ENCODE measurements around the gene ZNF705A. TPM values are rescaled to one million over a fixed set of nuclear protein-coding genes. Genes with fewer than 3 reads are reported as not detected.

The ZNF705A gene
- total RNA-seq, 1 experiment from 2014 or later = not detected

DNA sequence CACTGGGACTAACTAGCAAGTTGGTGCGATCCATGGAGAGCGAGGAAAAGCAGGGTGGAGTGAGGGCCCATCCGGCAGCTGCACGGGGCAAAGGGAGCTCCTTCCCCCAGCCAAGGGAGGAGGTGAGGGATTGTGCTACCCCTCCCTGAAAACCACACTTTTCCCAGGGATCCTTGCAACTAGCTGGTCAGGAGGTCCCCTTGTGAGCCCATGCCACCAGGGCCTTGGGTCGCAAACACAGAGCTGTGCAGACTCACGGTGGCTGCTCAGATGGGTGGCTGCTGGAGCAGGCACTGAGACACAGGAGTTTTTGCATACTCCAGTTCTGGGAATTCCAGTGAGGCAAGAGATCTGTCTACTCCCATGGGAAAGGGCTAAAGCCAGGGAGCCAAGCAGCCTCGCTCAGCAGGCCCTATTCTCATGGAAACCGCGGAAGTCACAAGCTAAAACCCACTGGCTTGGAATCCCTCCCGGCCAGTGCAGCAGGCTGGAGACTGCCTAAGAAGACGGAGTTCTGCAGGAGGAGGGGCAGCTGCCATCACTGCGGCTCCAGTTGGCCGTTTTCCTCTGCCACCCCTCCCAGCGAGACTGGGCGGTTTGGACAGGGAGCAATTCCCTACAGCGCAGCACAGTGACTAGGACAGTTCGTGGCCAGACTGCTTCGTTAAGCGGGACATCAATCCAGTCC lies 10.9 kb upstream of the ZNF705A start:
- TF ChIP-seq POLR2AphosphoS5 (IDR thresholded peaks at IDR 0.05; ENCODE audit: low read depth, low read length) (no peak), SIN3A (IDR thresholded peaks at IDR 0.05; ENCODE audit: borderline replicate concordance, insufficient read depth, low read depth, low read length) (no peak), TCF7L2 (IDR thresholded peaks at IDR 0.05; ENCODE audit: low read depth, low read length) (no peak)
- TF ChIP-seq, protein P1, sequence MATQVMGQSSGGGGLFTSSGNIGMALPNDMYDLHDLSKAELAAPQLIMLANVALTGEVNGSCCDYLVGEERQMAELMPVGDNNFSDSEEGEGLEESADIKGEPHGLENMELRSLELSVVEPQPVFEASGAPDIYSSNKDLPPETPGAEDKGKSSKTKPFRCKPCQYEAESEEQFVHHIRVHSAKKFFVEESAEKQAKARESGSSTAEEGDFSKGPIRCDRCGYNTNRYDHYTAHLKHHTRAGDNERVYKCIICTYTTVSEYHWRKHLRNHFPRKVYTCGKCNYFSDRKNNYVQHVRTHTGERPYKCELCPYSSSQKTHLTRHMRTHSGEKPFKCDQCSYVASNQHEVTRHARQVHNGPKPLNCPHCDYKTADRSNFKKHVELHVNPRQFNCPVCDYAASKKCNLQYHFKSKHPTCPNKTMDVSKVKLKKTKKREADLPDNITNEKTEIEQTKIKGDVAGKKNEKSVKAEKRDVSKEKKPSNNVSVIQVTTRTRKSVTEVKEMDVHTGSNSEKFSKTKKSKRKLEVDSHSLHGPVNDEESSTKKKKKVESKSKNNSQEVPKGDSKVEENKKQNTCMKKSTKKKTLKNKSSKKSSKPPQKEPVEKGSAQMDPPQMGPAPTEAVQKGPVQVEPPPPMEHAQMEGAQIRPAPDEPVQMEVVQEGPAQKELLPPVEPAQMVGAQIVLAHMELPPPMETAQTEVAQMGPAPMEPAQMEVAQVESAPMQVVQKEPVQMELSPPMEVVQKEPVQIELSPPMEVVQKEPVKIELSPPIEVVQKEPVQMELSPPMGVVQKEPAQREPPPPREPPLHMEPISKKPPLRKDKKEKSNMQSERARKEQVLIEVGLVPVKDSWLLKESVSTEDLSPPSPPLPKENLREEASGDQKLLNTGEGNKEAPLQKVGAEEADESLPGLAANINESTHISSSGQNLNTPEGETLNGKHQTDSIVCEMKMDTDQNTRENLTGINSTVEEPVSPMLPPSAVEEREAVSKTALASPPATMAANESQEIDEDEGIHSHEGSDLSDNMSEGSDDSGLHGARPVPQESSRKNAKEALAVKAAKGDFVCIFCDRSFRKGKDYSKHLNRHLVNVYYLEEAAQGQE (IDR thresholded peaks at IDR 0.05; ENCODE audit: insufficient read depth in 1 of 2, low read depth in 2 of 2, low read length in 1 of 2) = no peak
- TF ChIP-seq, protein P2, sequence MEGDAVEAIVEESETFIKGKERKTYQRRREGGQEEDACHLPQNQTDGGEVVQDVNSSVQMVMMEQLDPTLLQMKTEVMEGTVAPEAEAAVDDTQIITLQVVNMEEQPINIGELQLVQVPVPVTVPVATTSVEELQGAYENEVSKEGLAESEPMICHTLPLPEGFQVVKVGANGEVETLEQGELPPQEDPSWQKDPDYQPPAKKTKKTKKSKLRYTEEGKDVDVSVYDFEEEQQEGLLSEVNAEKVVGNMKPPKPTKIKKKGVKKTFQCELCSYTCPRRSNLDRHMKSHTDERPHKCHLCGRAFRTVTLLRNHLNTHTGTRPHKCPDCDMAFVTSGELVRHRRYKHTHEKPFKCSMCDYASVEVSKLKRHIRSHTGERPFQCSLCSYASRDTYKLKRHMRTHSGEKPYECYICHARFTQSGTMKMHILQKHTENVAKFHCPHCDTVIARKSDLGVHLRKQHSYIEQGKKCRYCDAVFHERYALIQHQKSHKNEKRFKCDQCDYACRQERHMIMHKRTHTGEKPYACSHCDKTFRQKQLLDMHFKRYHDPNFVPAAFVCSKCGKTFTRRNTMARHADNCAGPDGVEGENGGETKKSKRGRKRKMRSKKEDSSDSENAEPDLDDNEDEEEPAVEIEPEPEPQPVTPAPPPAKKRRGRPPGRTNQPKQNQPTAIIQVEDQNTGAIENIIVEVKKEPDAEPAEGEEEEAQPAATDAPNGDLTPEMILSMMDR (IDR thresholded peaks at IDR 0.05) = no peak
- ChIA-PET CTCF (no interaction called here), POLR2A (no interaction called here)
- H3K4me3 ChIP-seq (ENCODE audit: low read depth in 2 of 2, low read length in 2 of 2) = no peak overlapping the region
- no TSS peak for BruUV-seq (replicated peaks)
- DNase-seq (ENCODE audit: low read depth, low spot score) (no peak), ATAC-seq (no peak)
- intact Hi-C loops (cut with micrococcal nuclease; ENCODE audit: unreplicated experiment) = no loop called here
- no peaks in the 10 kb centered on the region for H3K27me3 ChIP-seq (ENCODE audit: control insufficient read depth, insufficient read depth, low read length)
- H3K27ac ChIP-seq (ENCODE audit: low read length) = no peak overlapping the region
- no peaks in the 10 kb centered on the region for H3K9me3 ChIP-seq (ENCODE audit: control insufficient read depth, insufficient read depth, low read depth, low read length)
- in situ Hi-C loops (cut with HindIII; ENCODE audit: low pct_unique_long_range_greater_than_20kb, low sequenced_read_pairs) = no loop called here
- H3K4me1 ChIP-seq (ENCODE audit: control insufficient read depth, insufficient read depth, low read length) = no peaks in the 10 kb centered on the region
- no peaks in the 10 kb centered on the region for H3K36me3 ChIP-seq (ENCODE audit: control insufficient read depth, insufficient read depth, low read length)

DNA sequence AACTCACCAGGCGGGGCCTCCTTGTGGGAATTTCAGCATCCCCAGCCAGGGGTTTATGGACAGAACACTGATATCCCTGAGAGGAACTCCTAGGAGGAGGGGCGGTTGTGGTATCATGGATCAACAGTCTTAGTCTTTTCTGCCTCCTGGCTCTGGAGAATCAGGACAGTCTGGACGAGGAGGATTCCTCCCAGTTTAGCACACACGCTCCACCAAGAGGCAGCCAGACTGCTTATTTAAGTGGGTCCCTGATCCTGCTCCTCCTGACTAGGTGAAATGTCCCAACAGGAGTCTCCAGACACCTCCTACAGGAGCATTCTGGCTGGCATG lies 10.4 kb upstream of the ZNF705A start:
- DNase-seq (ENCODE audit: low read depth, low spot score) (no peak), ATAC-seq (no peak)
- H3K36me3 ChIP-seq (ENCODE audit: control insufficient read depth, insufficient read depth, low read length) = no peaks in the 10 kb centered on the region
- TF ChIP-seq, protein P1 (IDR thresholded peaks at IDR 0.05; ENCODE audit: insufficient read depth in 1 of 2, low read depth in 2 of 2, low read length in 1 of 2) = no peak
- no peak for TF ChIP-seq POLR2AphosphoS5 (IDR thresholded peaks at IDR 0.05; ENCODE audit: low read depth, low read length)
- TF ChIP-seq, protein P2 (IDR thresholded peaks at IDR 0.05) = no peak
- TF ChIP-seq SIN3A (IDR thresholded peaks at IDR 0.05; ENCODE audit: borderline replicate concordance, insufficient read depth, low read depth, low read length) = no peak
- no peak for TF ChIP-seq TCF7L2 (IDR thresholded peaks at IDR 0.05; ENCODE audit: low read depth, low read length)
- in situ Hi-C loops (cut with HindIII; ENCODE audit: low pct_unique_long_range_greater_than_20kb, low sequenced_read_pairs) = no loop called here
- no peaks in the 10 kb centered on the region for H3K9me3 ChIP-seq (ENCODE audit: control insufficient read depth, insufficient read depth, low read depth, low read length)
- CTCF ChIA-PET = no interaction called here
- POLR2A ChIA-PET = no interaction called here
- H3K4me3 ChIP-seq (ENCODE audit: low read depth in 2 of 2, low read length in 2 of 2) = no peak overlapping the region
- H3K27ac ChIP-seq (ENCODE audit: low read length) = no peak overlapping the region
- intact Hi-C loops (cut with micrococcal nuclease; ENCODE audit: unreplicated experiment) = no loop called here
- H3K27me3 ChIP-seq (ENCODE audit: control insufficient read depth, insufficient read depth, low read length) = no peaks in the 10 kb centered on the region
- no peaks in the 10 kb centered on the region for H3K4me1 ChIP-seq (ENCODE audit: control insufficient read depth, insufficient read depth, low read length)
- BruUV-seq (replicated peaks) = no TSS peak
